Activated naive CD4-positive, alpha-beta T cell treated with anti-CD3 and anti-CD28 coated beads for 36 hours (primary cell): ENCODE results near the gene TNKS1BP1. TPM values are rescaled to one million over a fixed set of nuclear protein-coding genes. Genes with fewer than 3 reads are reported as not detected.

Source experiments
- CTCF ChIA-PET: fragments of 350-600 bp; sonication (Branson Sonifier 250); formaldehyde crosslinking; loops from one replicate; lab custom pipeline; 2021; ENCODE audit warnings: antibody characterized with exemption; lab: Charles Lee
- DNase-seq: peaks from one replicate; pipeline ENCODE4 v3.0.0-alpha.2; 2020
- H3K27ac Mint-ChIP-seq: one replicate; pipeline ENCODE4 v1.8.0; 2021; ENCODE audit warnings: mild to moderate bottlenecking, mixed read lengths
- H3K27me3 Mint-ChIP-seq: one replicate; pipeline ENCODE4 v1.8.0; 2021; ENCODE audit warnings: low read depth, mixed read lengths
- H3K36me3 Mint-ChIP-seq: one replicate; pipeline ENCODE4 v1.8.0; 2021; ENCODE audit warnings: low read depth, mixed read lengths
- H3K4me1 Mint-ChIP-seq: one replicate; pipeline ENCODE4 v1.8.0; 2021; ENCODE audit warnings: low read depth, mixed read lengths
- H3K4me3 Mint-ChIP-seq: one replicate; pipeline ENCODE4 v1.8.0; 2021; ENCODE audit warnings: mild to moderate bottlenecking, moderate library complexity, mixed read lengths
- H3K9me3 Mint-ChIP-seq: one replicate; pipeline ENCODE4 v1.8.0; 2021; ENCODE audit warnings: mixed read lengths
- intact Hi-C: fragments of 100-400 bp; cut with micrococcal nuclease; formaldehyde crosslinking; loops from one replicate; pipeline ENCODE4 v1.15.1; 2023
- total RNA-seq, 2 experiments: library from RNA; stranded (reverse); gene quantifications; one replicate each; pipeline ENCODE4 v1.2.3, GENCODE V29; 2021

TNKS1BP1 gene
- total RNA-seq, 2 experiments from 2014 or later, result 14.1 to 14.7 TPM

DNA sequence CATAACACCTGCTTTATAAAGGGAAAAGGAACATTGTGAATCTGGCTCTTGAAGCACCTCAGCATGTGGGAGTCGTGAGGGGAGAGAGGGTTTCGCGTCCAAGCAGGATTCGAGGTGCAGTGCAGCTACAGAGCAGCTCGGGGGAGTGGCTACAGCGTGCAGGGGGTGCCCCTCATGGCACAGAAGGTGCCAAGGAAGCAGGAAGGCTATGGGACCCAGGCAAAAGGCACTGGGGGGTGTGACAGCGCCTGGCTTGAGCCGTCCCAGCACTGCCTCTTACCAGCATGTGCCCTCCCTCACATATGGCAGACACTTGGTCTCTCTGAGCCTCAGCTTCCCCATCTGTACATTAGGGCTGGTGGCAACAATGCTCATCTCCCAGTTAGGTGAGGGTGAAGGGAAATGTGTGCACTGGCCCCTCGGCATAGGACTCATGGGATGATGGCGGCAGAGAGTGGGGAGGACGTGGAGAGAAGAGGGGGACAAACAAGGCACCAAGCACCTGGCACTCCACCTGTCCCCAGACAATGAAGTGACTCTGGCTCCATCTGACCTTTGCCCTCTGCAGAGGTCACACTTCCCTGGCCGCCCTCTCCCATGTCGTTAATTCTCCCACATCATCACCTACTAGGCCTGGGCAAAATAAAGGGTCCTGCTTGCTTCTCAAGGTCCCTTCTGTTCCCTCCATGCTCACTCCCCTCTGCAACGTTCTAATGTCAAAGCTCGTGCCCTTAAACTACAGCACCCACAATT is 10.4 kb downstream of the TNKS1BP1 start:
- Mint-ChIP-seq H3K4me3 (no peak overlapping the region), H3K36me3 (peaks cover 15% of the 10 kb centered on the region), H3K9me3 (no peaks in the 10 kb centered on the region), H3K27me3 (no peaks in the 10 kb centered on the region), H3K27ac (no peak overlapping the region), H3K4me1 (peaks cover 17% of the 10 kb centered on the region)
- intact Hi-C loops, result no loop called here
- DNase-seq, result no peak
- CTCF ChIA-PET, result no interaction called here

DNA sequence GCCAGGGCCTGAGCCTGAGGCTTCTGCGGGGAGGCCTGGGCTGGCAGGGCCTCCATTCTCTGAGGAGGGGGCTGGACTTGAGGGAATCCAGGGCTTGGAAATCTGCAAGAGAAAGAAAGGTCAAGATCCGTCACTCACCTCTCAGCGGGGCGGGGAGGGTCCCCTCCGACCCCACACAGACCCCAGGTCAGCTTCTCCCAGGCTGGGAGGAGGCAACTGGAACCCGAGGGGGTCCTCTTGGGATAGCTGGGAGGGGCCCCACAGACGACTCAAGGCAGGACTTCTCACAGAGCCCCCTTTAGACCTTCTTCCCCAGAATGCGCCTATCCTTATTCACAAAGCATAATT is 11.0 kb downstream of the TNKS1BP1 start:
- Mint-ChIP-seq H3K4me1 (peaks cover 17% of the 10 kb centered on the region), H3K27me3 (no peaks in the 10 kb centered on the region), H3K9me3 (no peaks in the 10 kb centered on the region), H3K27ac (no peak overlapping the region), H3K36me3 (peaks cover 12% of the 10 kb centered on the region), H3K4me3 (no peak overlapping the region)
- intact Hi-C loops, result no loop called here
- DNase-seq, result no peak
- CTCF ChIA-PET, result no interaction called here

DNA sequence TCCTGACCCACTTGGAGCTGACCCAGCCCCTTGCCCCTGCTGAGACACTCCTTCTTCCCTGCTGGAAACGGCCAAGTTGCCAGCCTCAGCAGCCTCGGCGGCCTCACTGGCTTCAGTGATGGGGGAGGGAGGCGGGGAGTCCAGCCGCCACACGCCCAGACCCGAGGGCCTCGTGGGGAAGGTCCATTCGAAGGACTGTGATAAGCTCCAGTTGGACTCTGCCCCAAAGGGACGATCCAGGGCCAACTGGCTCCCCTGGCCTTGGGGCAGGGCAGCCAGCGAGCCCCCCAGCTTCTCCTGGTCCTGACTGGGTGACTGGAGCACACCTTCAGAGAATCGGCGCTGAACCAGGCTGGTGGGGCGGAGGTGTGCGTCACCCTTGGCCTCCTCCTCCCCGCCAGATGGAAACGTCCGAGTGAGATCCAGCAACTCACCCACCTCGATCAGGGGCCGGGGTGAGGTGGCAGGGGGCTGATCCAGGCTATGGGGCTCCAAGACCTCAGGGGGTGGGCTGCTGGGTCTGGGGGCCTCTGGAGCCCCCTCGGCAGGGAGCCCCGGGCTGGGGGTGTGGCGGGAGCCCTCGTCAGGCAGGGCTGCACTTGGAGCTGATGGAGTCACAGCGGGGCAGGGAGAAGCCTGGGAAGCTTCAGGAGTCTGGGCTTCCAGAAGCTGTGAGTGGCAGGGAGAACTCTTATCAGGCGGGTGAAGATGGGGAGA is 11.5 kb downstream of the TNKS1BP1 start:
- CTCF ChIA-PET, result no interaction called here
- no peak overlapping the region for H3K27ac Mint-ChIP-seq

DNA sequence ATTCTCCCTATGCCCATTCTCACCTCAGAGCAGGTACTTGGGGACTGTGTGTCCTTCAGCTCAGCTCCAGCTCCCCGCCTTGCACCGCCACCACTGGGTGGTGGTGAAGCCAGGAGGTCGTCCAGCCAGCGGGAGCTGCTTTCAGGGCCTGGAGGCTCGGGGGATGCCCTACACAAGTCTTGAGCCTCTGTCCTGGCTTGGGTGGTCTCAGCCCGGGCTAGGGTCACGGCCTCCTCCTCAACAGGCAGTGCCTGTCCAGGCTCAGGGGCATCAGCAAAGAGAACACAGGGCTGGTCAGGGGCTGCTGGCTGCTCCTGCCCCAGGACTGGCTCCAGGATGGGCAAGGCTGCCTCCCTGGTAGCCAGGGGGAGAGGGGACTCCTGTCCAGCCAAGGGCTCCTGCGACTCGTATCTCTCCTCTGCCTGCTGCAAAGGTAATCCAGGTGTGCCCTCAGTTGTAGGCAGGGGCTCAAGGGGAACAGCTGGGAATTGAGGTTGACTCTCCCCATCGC is 12.2 kb downstream of the TNKS1BP1 start:
- intact Hi-C loops, result no loop called here

More for the DNA sequence above, 11.5 kb downstream of the TNKS1BP1 start:
- Mint-ChIP-seq H3K9me3 (no peaks in the 10 kb centered on the region), H3K4me1 (peaks cover 17% of the 10 kb centered on the region), H3K4me3 (no peak overlapping the region), H3K27me3 (no peaks in the 10 kb centered on the region), H3K36me3 (peaks cover 12% of the 10 kb centered on the region)
- intact Hi-C loops, result no loop called here
- DNase-seq, result no peak

DNA sequence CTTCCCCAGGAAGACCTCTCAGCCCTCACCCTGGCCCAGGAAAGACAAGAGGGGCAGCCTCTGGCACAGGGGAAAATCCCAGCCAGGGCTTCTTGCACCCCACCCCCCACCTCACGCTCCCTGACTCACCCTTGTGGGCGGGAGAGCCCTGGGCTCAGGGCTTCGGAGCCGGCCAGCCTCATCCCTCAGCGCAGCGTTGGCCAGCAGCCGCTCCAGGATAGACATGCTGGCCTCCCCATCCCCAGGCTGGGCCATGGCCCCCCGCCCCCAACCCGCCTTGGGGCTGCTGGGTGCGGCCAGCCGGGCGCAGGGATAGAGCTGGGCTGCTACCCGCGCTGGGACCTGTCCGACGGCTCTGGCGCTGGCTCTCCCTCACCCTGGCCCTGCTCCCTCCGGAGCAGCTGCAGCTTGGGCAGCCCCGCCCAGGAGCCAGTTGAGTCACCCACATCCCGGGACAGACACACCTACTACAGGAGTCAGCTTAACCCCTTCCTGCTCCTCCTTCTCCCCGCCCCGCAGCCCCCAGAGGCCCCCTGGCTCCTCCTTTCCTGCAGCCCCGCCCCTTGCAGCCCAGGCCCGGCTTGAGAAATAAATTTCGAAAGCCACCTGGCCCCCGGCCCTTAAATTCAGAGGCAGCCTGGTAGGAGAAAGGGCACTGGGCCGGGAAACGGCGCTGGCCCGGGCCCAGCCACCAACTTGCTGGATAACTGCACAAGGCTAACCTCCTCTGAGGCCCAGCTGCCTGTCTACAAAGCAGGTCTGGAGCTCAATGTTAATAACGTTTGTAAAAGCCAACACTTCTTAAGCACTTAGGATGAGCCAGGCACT is 13.4 kb downstream of the TNKS1BP1 start:
- Mint-ChIP-seq H3K4me3 (no peak overlapping the region), H3K36me3 (peaks cover 11% of the 10 kb centered on the region), H3K9me3 (no peaks in the 10 kb centered on the region), H3K4me1 (peaks cover 17% of the 10 kb centered on the region), H3K27me3 (no peaks in the 10 kb centered on the region), H3K27ac (no peak overlapping the region)
- peak; percentile 89 for DNase-seq
- intact Hi-C loops, result loop anchor here (1.0 kb wide), 2 partner anchors 14 to 24 kb away; partner anchors contain the start of gene SSRP1
- CTCF ChIA-PET, result interaction anchor here (0.9 to 1.1 kb wide), 3 partner anchors 9 to 192 kb away, joined by 3 to 4 read pairs (median 3); no protein-coding TSS in a partner anchor

More for the DNA sequence above, 12.2 kb downstream of the TNKS1BP1 start:
- H3K27ac Mint-ChIP-seq, result no peak overlapping the region
- no peak for DNase-seq
- CTCF ChIA-PET, result interaction anchor here (1.1 kb wide), 1 partner anchor 8 kb away, joined by 4 read pairs; no protein-coding TSS in a partner anchor
- H3K9me3 Mint-ChIP-seq, result no peaks in the 10 kb centered on the region
- no peak overlapping the region for H3K4me3 Mint-ChIP-seq
- H3K27me3 Mint-ChIP-seq, result no peaks in the 10 kb centered on the region
- peaks cover 13% of the 10 kb centered on the region for H3K36me3 Mint-ChIP-seq
- peaks cover 17% of the 10 kb centered on the region for H3K4me1 Mint-ChIP-seq

DNA sequence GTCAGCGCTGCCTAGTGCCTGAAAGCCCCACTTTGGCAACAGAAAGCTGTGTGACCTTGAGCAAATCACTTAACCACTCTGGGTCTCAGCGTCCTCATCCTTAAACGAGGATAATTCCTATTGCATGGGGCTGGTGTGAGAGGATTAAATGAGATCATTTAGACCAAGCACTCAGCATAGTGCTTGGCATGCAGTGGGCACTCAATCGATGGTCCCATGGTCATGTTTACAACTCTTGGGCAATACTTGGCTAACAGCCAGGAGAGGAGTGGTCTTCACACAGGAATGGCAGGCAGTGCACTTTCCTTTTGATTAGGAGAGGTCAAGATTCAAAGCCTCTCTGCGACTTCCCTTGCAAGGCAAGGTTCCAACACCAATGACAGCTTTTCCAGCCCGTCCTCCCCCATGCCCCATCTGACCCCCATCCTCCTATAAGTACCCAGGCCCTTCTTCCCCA is 14.1 kb downstream of the TNKS1BP1 start:
- CTCF ChIA-PET, result interaction anchor here (0.9 to 1.1 kb wide), 2 partner anchors 15 to 191 kb away, joined by 3 read pairs; no protein-coding TSS in a partner anchor
- no peak overlapping the region for H3K4me3 Mint-ChIP-seq
- peaks cover 17% of the 10 kb centered on the region for H3K4me1 Mint-ChIP-seq
- intact Hi-C loops, result loop anchor here (1.0 kb wide), 2 partner anchors 15 to 25 kb away; partner anchors contain the start of gene SSRP1
- peaks cover 11% of the 10 kb centered on the region for H3K36me3 Mint-ChIP-seq
- H3K9me3 Mint-ChIP-seq, result no peaks in the 10 kb centered on the region
- H3K27me3 Mint-ChIP-seq, result no peaks in the 10 kb centered on the region
- no peak overlapping the region for H3K27ac Mint-ChIP-seq
- no peak for DNase-seq

DNA sequence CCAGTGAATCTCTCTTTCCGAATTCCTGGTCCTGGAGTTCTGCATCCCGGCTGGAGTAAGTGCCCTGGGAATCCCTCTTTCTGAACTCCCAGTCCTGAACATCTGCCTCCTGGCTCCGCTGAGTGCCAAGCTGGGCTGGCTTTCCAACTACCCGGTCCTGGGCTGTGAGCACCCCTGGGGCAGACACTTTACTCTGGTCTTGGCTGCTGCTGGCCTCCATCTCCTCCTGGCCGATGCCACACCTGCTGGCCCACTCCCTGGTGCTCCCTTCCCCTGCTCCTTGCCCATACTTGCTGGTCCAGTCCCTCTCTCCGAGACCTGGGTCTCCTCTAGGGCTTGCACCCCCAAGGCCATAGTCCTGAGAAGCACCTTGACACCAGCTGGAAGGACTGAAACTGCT is 14.7 kb downstream of the TNKS1BP1 start:
- CTCF ChIA-PET, result no interaction called here
- H3K9me3 Mint-ChIP-seq, result no peaks in the 10 kb centered on the region
- H3K4me3 Mint-ChIP-seq, result no peak overlapping the region
- no peak overlapping the region for H3K27ac Mint-ChIP-seq
- peaks cover 17% of the 10 kb centered on the region for H3K4me1 Mint-ChIP-seq
- peaks cover 11% of the 10 kb centered on the region for H3K36me3 Mint-ChIP-seq
- no peak for DNase-seq
- no peaks in the 10 kb centered on the region for H3K27me3 Mint-ChIP-seq
- intact Hi-C loops, result no loop called here

DNA sequence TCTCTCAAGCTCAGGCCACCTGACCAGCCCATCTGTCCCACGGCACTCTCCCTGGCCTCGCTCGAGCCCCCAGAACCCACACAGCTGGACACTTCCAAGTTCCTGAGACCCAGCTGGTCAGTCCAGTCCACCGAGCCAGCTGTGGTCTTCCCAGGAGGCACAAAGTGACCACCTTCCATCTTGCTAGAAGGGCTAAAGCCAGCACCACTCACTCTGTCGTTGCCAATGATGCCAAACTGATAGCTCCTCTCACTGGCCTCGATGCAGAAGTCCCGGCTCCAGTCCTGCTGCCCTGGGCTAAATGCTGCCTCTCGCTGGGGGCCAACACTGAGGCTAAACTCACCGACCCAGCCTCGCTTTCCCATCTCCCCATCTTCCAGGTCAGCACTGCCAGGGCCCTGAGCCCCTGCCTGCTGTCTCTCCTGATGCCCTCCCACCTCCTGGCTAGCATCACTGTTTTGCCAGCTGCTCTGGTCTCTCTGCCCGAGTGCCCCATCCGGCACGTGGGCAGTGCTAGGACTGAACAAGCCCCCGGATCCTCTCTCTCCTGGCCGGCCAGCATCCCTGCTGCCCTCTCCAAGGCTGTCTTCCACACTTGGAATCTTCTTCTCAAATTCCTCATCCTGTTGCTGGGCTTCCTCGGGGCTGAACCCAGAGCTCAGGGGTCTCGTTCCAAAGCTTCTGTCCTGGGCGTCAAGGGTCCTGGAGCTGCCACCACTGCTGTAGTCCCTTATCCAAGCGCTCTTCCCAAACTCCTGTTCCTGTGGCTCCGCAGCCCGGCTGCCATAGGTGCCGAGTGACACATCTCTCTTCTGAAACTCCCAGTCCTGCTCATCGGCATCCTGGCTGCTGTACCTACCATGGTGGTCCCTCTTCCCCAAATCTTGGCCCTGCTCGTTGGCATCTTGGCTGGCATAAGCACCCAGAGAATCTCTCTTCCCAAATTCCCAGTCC is 15.4 kb downstream of the TNKS1BP1 start:
- H3K27me3 Mint-ChIP-seq, result no peaks in the 10 kb centered on the region
- DNase-seq, result no peak
- H3K36me3 Mint-ChIP-seq, result peaks cover 11% of the 10 kb centered on the region
- H3K27ac Mint-ChIP-seq, result no peak overlapping the region
- intact Hi-C loops, result no loop called here
- H3K4me3 Mint-ChIP-seq, result no peak overlapping the region
- H3K9me3 Mint-ChIP-seq, result no peaks in the 10 kb centered on the region
- CTCF ChIA-PET, result no interaction called here
- H3K4me1 Mint-ChIP-seq, result peaks cover 17% of the 10 kb centered on the region

DNA sequence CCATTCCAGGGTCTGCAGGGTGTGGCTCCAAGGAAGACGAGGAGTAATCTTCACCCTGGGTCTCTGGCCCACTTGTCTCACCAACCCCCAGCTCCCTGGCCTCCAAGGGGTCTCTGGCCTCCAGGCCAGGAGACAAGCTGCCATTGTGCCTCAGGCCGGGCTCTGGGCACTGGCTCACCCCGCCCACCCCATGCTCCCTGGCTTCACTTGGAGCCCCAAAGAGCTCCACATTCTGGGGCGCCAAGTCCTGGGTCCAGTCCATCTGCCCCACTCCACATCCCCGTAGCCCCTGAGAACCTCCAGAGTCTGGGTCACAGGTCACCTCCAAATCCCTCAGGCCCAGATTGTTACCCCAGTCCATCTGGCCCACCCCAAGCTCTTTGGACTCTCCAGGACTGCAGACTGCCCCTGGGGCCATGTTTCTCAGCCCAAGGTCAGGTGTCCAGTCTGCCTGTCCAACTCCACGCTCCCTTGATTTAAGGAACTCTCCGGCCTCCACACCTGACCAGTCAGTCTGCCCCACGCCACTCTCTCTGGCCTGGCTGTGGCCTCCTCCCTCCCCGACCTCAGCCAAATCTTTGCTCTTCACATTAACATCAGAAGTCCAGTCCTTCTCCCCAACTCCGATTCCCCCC is 16.2 kb downstream of the TNKS1BP1 start:
- Mint-ChIP-seq H3K27ac (no peak overlapping the region), H3K9me3 (no peaks in the 10 kb centered on the region)

DNA sequence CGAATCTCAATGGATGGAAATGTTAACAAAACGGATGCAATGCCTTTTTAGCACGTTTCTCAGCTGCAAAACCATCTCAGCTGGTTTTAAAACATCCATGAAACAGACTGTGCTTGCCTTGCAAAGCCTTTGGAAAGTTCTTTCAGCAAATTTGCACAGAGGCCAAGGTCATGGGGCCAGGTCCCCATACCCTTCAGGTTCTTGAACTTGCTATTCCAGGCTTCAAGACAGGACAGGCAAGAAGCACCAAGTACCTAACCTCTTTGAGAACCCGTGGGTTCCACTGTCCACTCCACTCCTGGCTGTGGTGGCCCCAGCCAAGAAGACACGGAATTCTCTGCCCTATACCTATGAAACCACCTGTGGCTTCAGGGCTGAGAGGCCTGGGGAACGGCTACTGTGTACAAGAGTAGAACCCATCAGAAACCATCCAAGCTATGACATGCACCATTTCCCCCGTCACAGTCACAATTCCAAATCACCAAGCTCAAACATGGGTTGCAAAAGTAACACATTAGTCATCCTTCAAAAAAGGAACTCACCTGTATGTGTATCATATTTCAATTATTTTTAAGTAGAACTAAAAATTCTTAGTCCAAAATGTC is 17.0 kb downstream of the TNKS1BP1 start:
- DNase-seq, result no peak
- no peaks in the 10 kb centered on the region for H3K9me3 Mint-ChIP-seq
- intact Hi-C loops, result no loop called here
- no peak overlapping the region for H3K4me3 Mint-ChIP-seq
- no peak overlapping the region for H3K27ac Mint-ChIP-seq
- H3K36me3 Mint-ChIP-seq, result peaks cover 16% of the 10 kb centered on the region
- peaks cover 17% of the 10 kb centered on the region for H3K4me1 Mint-ChIP-seq
- H3K27me3 Mint-ChIP-seq, result no peaks in the 10 kb centered on the region
- CTCF ChIA-PET, result interaction anchor here (1.5 kb wide), 1 partner anchor 27 kb away, joined by 3 read pairs; no protein-coding TSS in a partner anchor

More for the DNA sequence above, 16.2 kb downstream of the TNKS1BP1 start:
- peaks cover 17% of the 10 kb centered on the region for H3K4me1 Mint-ChIP-seq
- no peak for DNase-seq
- intact Hi-C loops, result no loop called here
- H3K4me3 Mint-ChIP-seq, result no peak overlapping the region
- H3K27me3 Mint-ChIP-seq, result no peaks in the 10 kb centered on the region
- peaks cover 13% of the 10 kb centered on the region for H3K36me3 Mint-ChIP-seq
- CTCF ChIA-PET, result no interaction called here
